Esophagus squamous epithelium (tissue), 4 donors: ENCODE results near the gene FUT3.

Source experiments
- POLR2A ChIP-seq, 4 donors: fragments of 450-650 bp; IDR thresholded peaks; one replicate each; pipeline ENCODE4 v1.6.1; 2017; ENCODE audit warnings: antibody characterized with exemption in 4 of 4, mild to moderate bottlenecking in 4 of 4, moderate library complexity in 3 of 4
- TF ChIP-seq, protein P1 (sequence below), 6 experiments: fragments of 450-650 bp in 4 of 6; fragments of 200-600 bp in 2 of 6; sonication (generic) in 2 of 6; IDR thresholded peaks; one replicate each; pipeline ENCODE4 v1.5.1; 2016 to 2019; ENCODE audit warnings: antibody characterized with exemption in 6 of 6, mild to moderate bottlenecking in 4 of 6, moderate library complexity in 4 of 6

GRCh38 chr19:5828661-5829566, 22.3 kb downstream of the FUT3 start:
- no peak for TF ChIP-seq POLR2A (IDR thresholded peaks at IDR 0.05)
- TF ChIP-seq, protein P1, sequence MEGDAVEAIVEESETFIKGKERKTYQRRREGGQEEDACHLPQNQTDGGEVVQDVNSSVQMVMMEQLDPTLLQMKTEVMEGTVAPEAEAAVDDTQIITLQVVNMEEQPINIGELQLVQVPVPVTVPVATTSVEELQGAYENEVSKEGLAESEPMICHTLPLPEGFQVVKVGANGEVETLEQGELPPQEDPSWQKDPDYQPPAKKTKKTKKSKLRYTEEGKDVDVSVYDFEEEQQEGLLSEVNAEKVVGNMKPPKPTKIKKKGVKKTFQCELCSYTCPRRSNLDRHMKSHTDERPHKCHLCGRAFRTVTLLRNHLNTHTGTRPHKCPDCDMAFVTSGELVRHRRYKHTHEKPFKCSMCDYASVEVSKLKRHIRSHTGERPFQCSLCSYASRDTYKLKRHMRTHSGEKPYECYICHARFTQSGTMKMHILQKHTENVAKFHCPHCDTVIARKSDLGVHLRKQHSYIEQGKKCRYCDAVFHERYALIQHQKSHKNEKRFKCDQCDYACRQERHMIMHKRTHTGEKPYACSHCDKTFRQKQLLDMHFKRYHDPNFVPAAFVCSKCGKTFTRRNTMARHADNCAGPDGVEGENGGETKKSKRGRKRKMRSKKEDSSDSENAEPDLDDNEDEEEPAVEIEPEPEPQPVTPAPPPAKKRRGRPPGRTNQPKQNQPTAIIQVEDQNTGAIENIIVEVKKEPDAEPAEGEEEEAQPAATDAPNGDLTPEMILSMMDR (IDR thresholded peaks at IDR 0.05), result no peak
